Ishikawa (cell line): ENCODE results near the gene HOXC4.

Experiments used
- CEBPB ChIP-seq: IDR thresholded peaks from 2 replicates; pipeline ENCODE4 v1.6.1; 2012
- CREB1 ChIP-seq: IDR thresholded peaks from 2 replicates; pipeline ENCODE4 v1.6.1; 2012; ENCODE audit warnings: low read depth
- EGR1 ChIP-seq: IDR thresholded peaks from 2 replicates; pipeline ENCODE4 v1.6.1; 2012
- EP300 ChIP-seq: IDR thresholded peaks from 2 replicates; pipeline ENCODE4 v1.6.1; 2012; ENCODE audit warnings: borderline replicate concordance
- FOXM1 ChIP-seq: IDR thresholded peaks from 2 replicates; pipeline ENCODE4 v1.6.1; 2012; ENCODE audit warnings: low read depth, borderline replicate concordance
- MAX ChIP-seq: IDR thresholded peaks from 2 replicates; pipeline ENCODE4 v1.6.1; 2012
- NFIC ChIP-seq: IDR thresholded peaks from 2 replicates; pipeline ENCODE4 v1.6.1; 2012
- RAD21 ChIP-seq: IDR thresholded peaks from 2 replicates; pipeline ENCODE4 v1.6.1; 2012; ENCODE audit warnings: low read depth
- REST ChIP-seq: IDR thresholded peaks from 2 replicates; pipeline ENCODE4 v1.6.1; 2012; ENCODE audit warnings: low read depth, mild to moderate bottlenecking
- TAF1 ChIP-seq: IDR thresholded peaks from 2 replicates; pipeline ENCODE4 v1.6.1; 2012; ENCODE audit warnings: low read depth, mild to moderate bottlenecking
- TCF12 ChIP-seq: IDR thresholded peaks from 2 replicates; pipeline ENCODE4 v1.6.1; 2012; ENCODE audit warnings: low read depth
- TEAD4 ChIP-seq: IDR thresholded peaks from 2 replicates; pipeline ENCODE4 v1.6.1; 2012
- YY1 ChIP-seq: IDR thresholded peaks from 2 replicates; pipeline ENCODE4 v1.6.1; 2012; ENCODE audit warnings: low read depth
- ZBTB7A ChIP-seq: IDR thresholded peaks from 2 replicates; pipeline ENCODE4 v1.6.1; 2012; ENCODE audit warnings: low read depth
- TF ChIP-seq, protein P1 (sequence below): IDR thresholded peaks from 2 replicates; pipeline ENCODE4 v1.6.1; 2012

Gene HOXC4

GRCh38 chr12:54025499-54026405 lies 27.9 kb upstream of the HOXC4 start:
- TF ChIP-seq, protein P1, sequence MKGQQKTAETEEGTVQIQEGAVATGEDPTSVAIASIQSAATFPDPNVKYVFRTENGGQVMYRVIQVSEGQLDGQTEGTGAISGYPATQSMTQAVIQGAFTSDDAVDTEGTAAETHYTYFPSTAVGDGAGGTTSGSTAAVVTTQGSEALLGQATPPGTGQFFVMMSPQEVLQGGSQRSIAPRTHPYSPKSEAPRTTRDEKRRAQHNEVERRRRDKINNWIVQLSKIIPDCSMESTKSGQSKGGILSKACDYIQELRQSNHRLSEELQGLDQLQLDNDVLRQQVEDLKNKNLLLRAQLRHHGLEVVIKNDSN, result no peak
- no peak for TF ChIP-seq EP300
- TF ChIP-seq ZBTB7A, result no peak
- TF ChIP-seq CEBPB, result no peak
- TF ChIP-seq MAX, result no peak
- no peak for TF ChIP-seq NFIC
- TF ChIP-seq CREB1, result no peak
- no peak for TF ChIP-seq FOXM1
- TF ChIP-seq RAD21, result no peak
- TF ChIP-seq REST, result no peak
- no peak for TF ChIP-seq EGR1
- no peak for TF ChIP-seq TCF12
- no peak for TF ChIP-seq TEAD4
- TF ChIP-seq TAF1, result no peak
- TF ChIP-seq YY1, result no peak

DNA sequence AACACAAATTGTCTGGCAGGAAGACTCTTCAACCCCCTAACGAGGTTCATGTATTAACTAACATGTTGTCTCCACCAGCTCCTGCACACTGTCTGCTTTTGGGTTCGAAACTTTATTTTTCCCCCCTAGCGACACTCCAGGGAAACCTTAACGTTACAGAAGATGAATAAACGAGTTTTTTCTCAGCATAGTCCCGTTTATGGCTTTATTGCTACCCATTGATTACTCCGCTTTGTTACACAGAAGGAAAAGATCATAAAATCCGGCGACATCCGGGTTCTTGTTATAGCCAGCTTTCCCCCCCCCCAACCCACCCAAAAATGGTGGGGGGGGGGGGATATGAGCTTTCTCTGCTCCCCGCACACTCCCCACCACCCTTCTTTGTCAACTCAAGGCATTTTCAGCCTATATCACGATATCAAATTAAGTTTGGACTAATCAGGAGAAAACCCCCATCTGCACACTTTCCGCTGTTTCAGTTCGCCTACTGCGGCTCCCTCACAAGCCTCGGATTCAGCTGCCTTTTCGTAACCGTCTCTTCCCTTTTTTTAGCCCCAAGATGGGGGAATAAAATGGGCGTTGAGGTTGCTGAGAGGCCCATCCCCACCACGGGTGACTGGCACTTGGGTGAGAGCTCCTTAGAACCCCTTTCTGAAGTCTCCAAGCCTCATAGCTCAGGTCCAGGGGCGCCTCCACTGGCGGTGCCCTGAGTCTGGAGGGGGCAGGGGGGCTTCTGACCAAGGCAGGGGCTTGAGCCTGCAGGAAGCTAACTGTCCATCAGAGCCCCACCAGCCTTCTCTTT lies 26.8 kb upstream of the HOXC4 start:
- TF ChIP-seq TAF1, result no peak
- no peak for TF ChIP-seq EGR1
- TF ChIP-seq RAD21, result no peak
- TF ChIP-seq REST, result no peak
- TF ChIP-seq NFIC, result no peak
- no peak for TF ChIP-seq CEBPB
- no peak for TF ChIP-seq TCF12
- TF ChIP-seq EP300, result no peak

DNA sequence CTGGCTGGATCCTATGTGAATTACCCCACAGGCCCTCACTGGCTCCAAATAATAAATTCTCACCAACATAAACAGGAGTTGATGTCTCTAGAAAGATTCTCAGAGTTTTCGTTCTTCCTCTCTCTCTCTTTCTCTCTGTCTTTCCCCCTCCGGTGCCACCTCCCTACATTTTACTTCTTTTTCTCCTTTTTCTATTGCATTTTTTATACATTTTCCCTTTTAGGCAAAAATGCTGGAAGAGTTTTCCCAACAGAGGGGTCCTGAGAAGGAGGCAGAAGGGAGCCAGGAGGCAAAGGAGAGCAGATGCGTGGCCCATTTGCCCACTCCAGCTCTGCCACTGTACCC lies 26.2 kb upstream of the HOXC4 start:
- no peak for TF ChIP-seq TCF12
- TF ChIP-seq CREB1, result no peak
- no peak for TF ChIP-seq REST
- TF ChIP-seq EGR1, result no peak
- no peak for TF ChIP-seq MAX
- TF ChIP-seq TEAD4, result no peak
- TF ChIP-seq, protein P1, result no peak
- no peak for TF ChIP-seq YY1
- TF ChIP-seq NFIC, result no peak
- no peak for TF ChIP-seq ZBTB7A
- no peak for TF ChIP-seq TAF1
- no peak for TF ChIP-seq EP300
- TF ChIP-seq FOXM1, result no peak
- TF ChIP-seq CEBPB, result no peak
